ENCODE data around the gene PPT2. TPM values are rescaled to one million over a fixed set of nuclear protein-coding genes. Genes with fewer than 3 reads are reported as not detected.
A peak's percentile ranks its signal among the peaks of the same experiment; 100 is the strongest.

Gene PPT2
- total RNA-seq, 2 experiments from 2014 or later: 8.7 to 8.9 TPM

GRCh38 chr6:32178547-32179440 is 24.9 kb downstream of the PPT2 start:
- intact Hi-C loops (cut with DNase I, micrococcal nuclease): loop anchor here (1.0 to 10.0 kb wide), 5 partner anchors 12 to 221 kb away; partner anchors contain the start of genes DXO (in 1 of the 2), NELFE (in 1 of the 2), PBX2 (in 1 of the 2) and PPT2 (in 1 of the 2)
- H3K27ac Mint-ChIP-seq: peak overlapping the region; percentile 85
- H3K27me3 ChIP-seq (ENCODE audit: control insufficient read depth in 1 of 2, insufficient read depth in 2 of 2, low read length in 2 of 2): no peaks in the 10 kb centered on the region
- peak overlapping the region; percentile 91 for H3K4me3 ChIP-seq (ENCODE audit: low read length)
- no peaks in the 10 kb centered on the region for H3K9me3 Mint-ChIP-seq
- DNase-seq (no peak), ATAC-seq (ENCODE audit: poor library complexity) (no peak)
- H3K9me3 ChIP-seq (ENCODE audit: control insufficient read depth in 1 of 2, insufficient read depth in 1 of 2, low read length in 2 of 2): no peaks in the 10 kb centered on the region
- peak overlapping the region; percentile 91 for H3K4me3 Mint-ChIP-seq
- POLR2A ChIA-PET: interaction anchor here (1.3 to 8.1 kb wide), 2 partner anchors 14 to 793 kb away, joined by 5 to 242 read pairs; partner anchors contain the start of genes GPSM3 and PBX2
- peaks cover 57% of the 10 kb centered on the region for H3K36me3 Mint-ChIP-seq (ENCODE audit: low read depth)
- H3K27me3 Mint-ChIP-seq: no peaks in the 10 kb centered on the region
- H3K4me1 ChIP-seq (ENCODE audit: insufficient read depth, low read length): peaks cover 70% of the 10 kb centered on the region
- peak overlapping the region; percentile 93 to 98 for H3K27ac ChIP-seq (ENCODE audit: low read depth in 1 of 2, low read length in 2 of 2)
- H3K4me1 Mint-ChIP-seq (ENCODE audit: low read depth): peaks cover 57% of the 10 kb centered on the region
- H3K36me3 ChIP-seq (ENCODE audit: insufficient read depth, low read length): peaks cover 37% of the 10 kb centered on the region
- no peak for TF ChIP-seq CTCF (IDR thresholded peaks at IDR 0.05)
- CTCF ChIA-PET: interaction anchor here (1.2 to 2.8 kb wide), 2 partner anchors 17 kb away, joined by 5 to 14 read pairs; no protein-coding TSS in a partner anchor

GRCh38 chr6:32179766-32180405 is 25.9 kb downstream of the PPT2 start:
- no peaks in the 10 kb centered on the region for H3K27me3 ChIP-seq (ENCODE audit: control insufficient read depth in 1 of 2, insufficient read depth in 2 of 2, low read length in 2 of 2)
- CTCF ChIA-PET: interaction anchor here (1.2 kb wide), 1 partner anchor 16 kb away, joined by 5 read pairs; no protein-coding TSS in a partner anchor
- Mint-ChIP-seq H3K4me3 (peak overlapping the region; percentile 53), H3K9me3 (no peaks in the 10 kb centered on the region), H3K27ac (peak overlapping the region; percentile 85), H3K27me3 (no peaks in the 10 kb centered on the region), H3K4me1 (ENCODE audit: low read depth) (peaks cover 48% of the 10 kb centered on the region), H3K36me3 (ENCODE audit: low read depth) (peaks cover 60% of the 10 kb centered on the region)
- no peak for TF ChIP-seq CTCF (IDR thresholded peaks at IDR 0.05)
- peaks cover 44% of the 10 kb centered on the region for H3K36me3 ChIP-seq (ENCODE audit: insufficient read depth, low read length)
- DNase-seq (no peak), ATAC-seq (ENCODE audit: poor library complexity) (no peak)
- POLR2A ChIA-PET: interaction anchor here (8.1 kb wide), 1 partner anchor 13 kb away, joined by 242 read pairs; the partner anchor contains the start of genes GPSM3 and PBX2
- H3K4me3 ChIP-seq (ENCODE audit: low read length): no peak overlapping the region
- intact Hi-C loops (cut with DNase I, micrococcal nuclease): loop anchor here (5.0 to 10.0 kb wide), 2 partner anchors 205 to 223 kb away; partner anchors contain the start of genes DXO (in 1 of the 2), NELFE (in 1 of the 2) and SKIC2 (in 1 of the 2)
- no peak overlapping the region for H3K27ac ChIP-seq (ENCODE audit: low read depth in 1 of 2, low read length in 2 of 2)
- H3K9me3 ChIP-seq (ENCODE audit: control insufficient read depth in 1 of 2, insufficient read depth in 1 of 2, low read length in 2 of 2): no peaks in the 10 kb centered on the region
- peaks cover 65% of the 10 kb centered on the region for H3K4me1 ChIP-seq (ENCODE audit: insufficient read depth, low read length)

GRCh38 chr6:32181148-32181702 is 27.3 kb downstream of the PPT2 start:
- ATAC-seq (ENCODE audit: poor library complexity) (no peak), DNase-seq (peak in 1 of 14 experiments; percentile 1)
- no peaks in the 10 kb centered on the region for H3K27me3 Mint-ChIP-seq
- H3K4me1 Mint-ChIP-seq (ENCODE audit: low read depth): peaks cover 48% of the 10 kb centered on the region
- H3K9me3 Mint-ChIP-seq: no peaks in the 10 kb centered on the region
- H3K36me3 Mint-ChIP-seq (ENCODE audit: low read depth): peaks cover 70% of the 10 kb centered on the region
- Histone ChIP-seq H3K4me3 (ENCODE audit: low read length) (no peak overlapping the region), H3K9me3 (ENCODE audit: control insufficient read depth in 1 of 2, insufficient read depth in 1 of 2, low read length in 2 of 2) (no peaks in the 10 kb centered on the region), H3K36me3 (ENCODE audit: insufficient read depth, low read length) (peaks cover 48% of the 10 kb centered on the region), H3K27me3 (ENCODE audit: control insufficient read depth in 1 of 2, insufficient read depth in 2 of 2, low read length in 2 of 2) (no peaks in the 10 kb centered on the region), H3K27ac (ENCODE audit: low read depth in 1 of 2, low read length in 2 of 2) (no peak overlapping the region), H3K4me1 (ENCODE audit: insufficient read depth, low read length) (peaks cover 61% of the 10 kb centered on the region)
- no peak for TF ChIP-seq CTCF (IDR thresholded peaks at IDR 0.05)
- H3K27ac Mint-ChIP-seq: no peak overlapping the region
- H3K4me3 Mint-ChIP-seq: no peak overlapping the region
- intact Hi-C loops (cut with DNase I, micrococcal nuclease): no loop called here
- ChIA-PET POLR2A (interaction anchor here (8.1 kb wide), 1 partner anchor 12 kb away, joined by 242 read pairs; the partner anchor contains the start of genes GPSM3 and PBX2), CTCF (interaction anchor here (1.2 kb wide), 1 partner anchor 14 kb away, joined by 3 read pairs; no protein-coding TSS in a partner anchor)

All from CD4-positive, alpha-beta T cell (primary cell).